Epithelial cell of alveolus of lung (primary cell): ENCODE data around the gene SLC40A1. TPM values are rescaled to one million over a fixed set of nuclear protein-coding genes. Genes with fewer than 3 reads are reported as not detected.

Experiments used
- total RNA-seq: library from RNA; depleted of rRNA; stranded (reverse); fragments of >200 nt; gene quantifications from 2 replicates; pipeline ENCODE4 v1.2.1, GENCODE V29; 2015

The SLC40A1 gene
- 2.3 and 21.2 TPM in 2 replicates for total RNA-seq

DNA sequence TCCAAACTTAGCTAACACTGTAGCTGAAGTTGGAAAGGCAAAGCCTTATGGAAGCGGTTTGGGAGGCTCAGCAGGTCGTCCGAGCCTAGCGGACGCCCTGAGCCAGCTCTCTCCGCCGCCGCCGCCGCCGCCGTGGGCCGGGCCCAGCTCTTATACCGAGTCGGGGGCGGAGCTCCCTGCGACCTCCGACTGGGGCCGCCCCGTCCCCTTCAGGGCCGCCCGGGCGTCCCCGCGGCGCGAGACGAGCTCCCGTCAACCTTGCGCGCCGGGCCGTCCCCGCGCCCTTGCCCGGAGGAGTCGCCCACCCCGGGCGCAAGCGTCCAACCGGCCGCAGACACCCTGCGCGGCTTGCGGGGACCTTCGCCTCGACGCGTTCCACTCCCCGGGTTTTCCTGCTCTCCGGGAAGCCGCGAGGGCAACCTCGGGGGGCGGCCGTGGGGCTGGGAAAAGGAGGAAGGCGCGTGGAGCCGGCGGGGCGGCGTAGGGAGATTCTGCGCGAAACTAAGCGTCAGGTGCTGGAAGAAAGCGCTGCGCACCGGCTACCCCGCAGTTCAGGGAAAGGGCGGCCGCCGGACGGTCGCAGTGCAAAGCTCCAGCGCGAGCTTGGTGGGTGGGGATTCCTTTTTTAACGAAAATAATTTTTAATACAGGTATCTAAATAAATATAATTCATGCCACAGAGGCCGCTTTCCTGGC lies at the start of gene SLC40A1:
Gene SLC40A1, minus strand, starts transcription at position 129 of the 696 bp plus-strand sequence. CDS start 326 bp downstream, outside the sequence.

Other genes starting within 250 kb of the SLC40A1 start
- gene WDR75, start 139.3 kb downstream of the SLC40A1 start, total RNA-seq = 37.3 and 37.9 TPM in 2 replicates
- 40.1 and 45.5 TPM in 2 replicates for gene ASNSD1, start 80.7 kb upstream of the SLC40A1 start, total RNA-seq
- 1.2 and 2.1 TPM in 2 replicates for gene ANKAR, start 93.9 kb upstream of the SLC40A1 start, total RNA-seq
- 7.6 and 15.6 TPM in 2 replicates for gene OSGEPL1, start 182.0 kb upstream of the SLC40A1 start, total RNA-seq
- gene ORMDL1, start 203.6 kb upstream of the SLC40A1 start, total RNA-seq = 35.0 and 62.0 TPM in 2 replicates
- gene PMS1, start 203.7 kb upstream of the SLC40A1 start, total RNA-seq = 12.7 and 15.1 TPM in 2 replicates